ENCODE measurements around the gene NHSL2.
"Not testable (repeated sequence)": the region's sequence is repeated elsewhere in the genome, so short reads cannot be mapped to it uniquely, and the experiment has no call there.

Gene NHSL2

DNA sequence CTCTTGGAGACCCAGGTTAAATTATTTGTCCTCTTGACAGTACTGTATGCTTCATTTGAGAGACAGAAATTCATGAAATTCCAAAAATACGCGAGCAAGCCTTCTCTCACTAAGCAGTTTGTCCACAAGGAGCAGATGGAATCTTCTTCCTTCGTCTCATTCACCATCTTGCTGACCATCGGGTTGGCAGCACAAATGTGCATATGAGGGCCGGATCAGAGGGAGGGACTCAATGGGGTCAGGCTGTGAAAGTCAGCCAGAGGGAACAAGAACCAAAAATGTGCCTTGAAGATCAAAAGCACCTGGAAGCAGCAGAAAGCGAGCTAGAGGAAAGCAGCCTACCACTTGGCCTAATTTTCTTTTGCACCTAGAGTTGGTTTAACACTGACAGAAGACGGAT, 16.4 kb downstream of the NHSL2 start:
- no peak for DNase-seq

DNA sequence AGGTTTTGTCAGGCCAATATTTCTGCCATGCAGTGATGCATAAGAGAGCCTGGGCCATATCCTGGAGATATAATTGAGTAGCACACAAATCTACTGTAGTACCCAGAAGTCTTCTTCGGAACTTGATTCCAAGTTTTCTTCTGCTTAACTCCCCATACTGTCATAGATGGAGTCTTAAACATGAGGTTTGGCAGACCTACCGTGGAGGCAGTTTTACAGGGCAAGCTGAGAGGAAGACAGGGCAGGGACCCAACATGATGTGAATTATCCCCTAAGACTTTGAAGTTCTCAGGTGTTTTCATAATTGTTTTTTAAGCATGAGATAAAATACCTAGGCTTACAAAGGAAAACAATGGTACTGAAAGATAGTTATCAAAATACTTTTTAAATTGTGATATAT, 18.2 kb downstream of the NHSL2 start:
- no peak for DNase-seq

DNA sequence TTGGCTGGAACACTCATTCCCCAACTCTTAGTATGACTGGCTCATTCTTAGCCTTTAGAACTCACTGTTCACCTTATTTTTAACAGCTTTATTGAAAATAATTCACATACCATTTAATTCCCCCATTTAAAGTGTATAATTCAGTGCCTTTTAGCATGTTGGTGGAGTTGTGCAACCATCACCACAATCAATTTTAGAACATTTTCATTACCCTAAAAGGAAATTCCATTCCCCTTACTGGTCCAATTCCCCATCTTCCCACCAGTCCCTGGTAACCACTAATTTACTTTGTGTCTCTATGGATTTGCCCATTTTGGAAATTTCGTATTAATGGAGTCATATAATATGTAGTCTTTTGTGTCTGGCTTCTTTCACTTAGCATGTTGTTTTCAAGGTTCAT, 19.7 kb downstream of the NHSL2 start:
- no peak for DNase-seq

DNA sequence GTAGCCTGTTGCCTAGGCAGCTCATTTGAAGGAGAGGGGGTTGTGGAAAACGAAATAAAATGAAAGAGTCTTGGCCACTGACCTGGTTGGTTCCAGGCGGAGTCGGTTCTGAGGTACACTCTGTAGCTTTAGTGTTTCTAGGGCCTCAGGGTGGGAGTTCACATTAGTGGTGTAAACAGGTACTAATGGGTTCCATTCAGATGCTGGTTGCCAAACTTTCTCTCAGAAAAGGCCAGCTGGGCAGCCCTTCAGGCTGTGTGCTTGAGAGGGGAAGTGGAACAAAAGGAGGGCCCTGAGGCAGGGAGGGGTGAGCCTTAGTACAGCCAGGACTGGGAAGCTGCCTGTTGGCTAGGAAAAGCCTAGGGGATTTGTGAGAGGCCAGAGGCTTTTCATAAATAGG, 24.8 kb downstream of the NHSL2 start:
- no peak for DNase-seq

DNA sequence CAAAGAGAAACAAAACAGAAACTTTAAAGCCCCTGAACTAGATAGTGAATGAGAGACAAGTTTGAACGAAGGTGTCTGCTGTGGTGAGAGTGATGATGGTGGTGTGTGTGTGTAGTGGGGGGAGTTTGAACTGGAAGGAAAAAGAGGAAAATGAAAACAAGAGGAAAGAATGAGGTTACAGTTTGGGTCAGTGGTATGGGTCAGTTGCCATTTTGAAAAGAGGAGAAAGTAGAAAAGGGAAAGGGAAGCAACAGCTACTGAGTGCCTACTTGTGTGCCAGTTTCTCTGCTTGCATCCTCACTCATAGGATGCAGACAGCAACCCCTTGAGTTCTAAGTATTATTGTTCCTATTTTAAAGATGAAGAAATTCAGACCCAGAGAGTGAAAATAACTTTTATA, 26.0 kb downstream of the NHSL2 start:
- DNase-seq: no peak

DNA sequence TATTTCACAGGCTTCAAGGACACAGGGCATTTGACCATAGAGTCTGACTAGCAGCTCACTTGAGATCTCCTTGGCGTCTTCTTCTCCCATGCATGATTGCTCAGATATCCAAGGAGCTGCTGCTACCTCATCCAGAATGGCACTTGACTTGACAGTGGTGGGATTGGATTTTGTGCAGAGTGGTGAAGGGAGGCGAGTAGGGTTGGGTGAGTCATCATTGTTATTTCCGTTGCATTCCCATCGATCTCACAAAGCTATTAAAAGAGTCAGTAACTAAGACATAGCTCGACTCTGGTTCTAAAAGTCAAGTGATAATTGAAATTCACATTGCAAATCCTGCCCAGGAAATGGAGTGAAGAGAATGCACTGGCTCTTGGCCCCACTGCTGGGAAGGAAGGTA, 27.7 kb downstream of the NHSL2 start:
- no peak for DNase-seq

DNA sequence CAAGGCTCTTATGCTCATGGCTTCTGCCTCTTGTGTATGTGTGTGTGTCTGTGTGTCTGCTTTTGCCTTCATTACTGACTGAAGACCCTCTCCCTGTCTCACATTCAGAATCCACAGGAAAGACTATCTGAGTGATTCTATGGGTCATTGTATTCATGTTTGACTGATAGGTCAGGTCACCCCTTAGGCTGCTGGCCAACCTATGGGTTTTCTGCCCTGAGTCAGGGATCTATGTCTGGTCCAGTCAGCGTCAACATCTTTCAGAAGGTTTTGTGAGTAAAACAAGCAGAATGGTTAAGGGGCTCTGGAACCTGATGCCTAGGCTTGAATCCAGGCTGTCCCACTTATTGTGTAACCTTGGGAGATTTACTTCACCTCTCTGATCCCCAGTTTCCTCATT, 30.5 kb downstream of the NHSL2 start:
- DNase-seq: no peak

DNA sequence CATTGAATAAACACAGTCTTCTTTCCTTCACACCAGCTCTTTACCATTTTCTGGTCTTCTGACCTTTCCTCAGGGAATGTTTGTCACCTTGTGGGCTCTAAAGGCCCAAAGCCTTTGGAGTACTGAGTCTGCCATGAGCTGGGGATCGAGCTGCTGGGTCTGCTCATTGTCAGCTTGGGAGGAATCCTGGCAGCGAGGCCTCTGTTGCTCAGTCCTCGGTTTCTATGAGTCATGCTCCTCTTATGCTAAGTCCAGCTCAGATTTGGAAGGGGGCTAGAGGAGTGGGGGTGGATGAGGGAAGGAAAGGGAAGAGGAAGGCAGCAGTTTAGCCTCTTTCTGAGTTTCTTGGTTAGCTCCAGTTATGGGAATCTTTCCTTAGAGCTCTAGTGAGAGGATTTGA, 31.1 kb downstream of the NHSL2 start:
- no peak for DNase-seq

DNA sequence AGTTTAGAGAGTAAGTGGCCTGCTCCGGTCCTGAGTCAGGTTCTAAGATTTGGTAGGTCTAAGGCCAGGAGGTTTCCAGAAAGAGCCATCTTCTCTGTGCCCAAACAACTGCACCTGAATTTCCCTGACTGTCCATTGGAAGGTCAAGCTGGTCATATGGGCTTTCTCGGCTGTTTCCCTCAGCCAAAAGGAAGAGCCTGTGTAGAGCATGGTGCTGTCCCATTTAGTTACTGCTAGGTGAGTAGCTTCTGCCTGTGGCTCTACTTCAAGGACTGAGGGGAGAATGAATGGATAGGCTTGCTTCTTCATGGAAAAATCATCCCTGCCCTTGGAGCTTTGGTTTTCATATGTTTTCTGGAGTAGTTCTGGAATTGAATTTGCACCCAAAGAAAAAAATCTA, 33.7 kb downstream of the NHSL2 start:
- no peak for DNase-seq

DNA sequence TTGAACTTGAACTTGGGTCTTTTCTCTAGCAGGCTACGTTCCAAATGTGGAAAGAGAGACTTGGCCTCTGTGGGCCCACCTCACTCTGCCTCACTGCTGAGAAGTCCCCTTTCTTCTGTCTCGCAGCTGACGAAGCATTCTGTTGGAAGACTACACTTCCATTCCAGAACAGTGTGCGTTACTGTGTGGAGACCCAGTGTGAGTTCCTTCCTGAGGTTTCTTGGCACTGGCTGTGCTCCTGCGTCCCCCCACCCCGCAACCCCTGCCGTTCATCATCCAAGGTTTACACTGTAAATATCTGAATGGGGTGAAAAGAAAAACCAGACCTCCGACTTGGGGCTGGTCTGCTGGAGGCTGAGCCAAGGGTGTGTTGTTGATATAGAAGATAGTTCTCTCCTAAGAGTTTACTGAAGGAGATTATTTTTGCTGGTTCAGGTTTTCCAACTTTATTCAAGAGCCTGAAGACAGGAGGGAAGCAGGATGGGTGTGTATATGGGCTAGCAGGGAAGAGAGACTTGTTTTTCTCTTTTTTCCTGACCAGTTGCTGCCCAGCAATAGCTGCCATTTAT, 34.7 kb downstream of the NHSL2 start:
- no peak for DNase-seq

DNA sequence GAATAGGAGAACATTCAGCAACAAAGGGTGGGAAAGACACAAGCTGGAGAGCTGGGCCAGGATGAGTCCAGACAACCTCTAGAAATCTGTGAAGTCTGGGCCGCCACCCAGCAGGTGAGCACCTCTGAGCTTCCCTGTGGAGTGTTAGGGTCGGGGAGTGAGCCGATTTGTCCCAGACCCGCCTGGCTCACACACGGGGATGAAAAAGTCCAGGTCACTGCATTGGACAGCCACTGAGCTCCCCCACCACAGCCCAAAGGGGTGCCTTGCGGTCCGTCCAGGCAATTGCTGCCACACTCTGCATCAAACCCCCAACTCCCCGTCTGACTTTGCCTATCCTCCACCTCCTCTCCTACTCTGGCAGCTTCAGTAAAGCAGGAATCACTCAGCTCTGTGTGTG, 38.7 kb downstream of the NHSL2 start:
- DNase-seq: no peak

DNA sequence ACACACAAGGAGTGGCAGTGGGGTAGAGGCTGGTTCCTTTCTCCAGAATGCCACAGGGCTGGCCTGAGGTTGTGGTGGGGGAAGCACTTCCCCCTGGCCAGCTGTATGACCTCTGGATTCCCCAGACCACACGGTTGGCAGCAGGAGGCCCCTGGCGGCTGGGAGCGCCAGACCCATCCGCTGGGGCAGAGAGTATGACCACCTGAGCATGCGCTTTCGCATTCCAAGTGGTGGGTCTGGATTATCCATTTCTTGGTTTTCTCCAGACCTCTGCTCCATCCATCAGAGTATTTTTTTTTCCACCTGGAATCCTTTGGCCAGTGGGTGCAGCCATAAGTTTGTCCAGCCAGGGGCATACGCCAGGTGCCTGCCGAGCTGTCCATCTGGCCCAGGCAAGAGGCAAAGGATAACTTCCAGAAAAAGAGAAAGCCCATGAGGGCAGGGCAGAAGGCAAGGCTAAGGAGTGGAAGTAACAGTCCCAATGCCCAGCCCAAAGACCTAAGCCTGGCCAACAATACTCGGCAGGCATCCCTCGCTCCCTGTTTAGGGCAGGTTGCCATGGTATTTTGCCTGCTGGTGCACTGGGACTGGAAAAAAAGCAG, 39.3 kb downstream of the NHSL2 start:
- no peak for DNase-seq

DNA sequence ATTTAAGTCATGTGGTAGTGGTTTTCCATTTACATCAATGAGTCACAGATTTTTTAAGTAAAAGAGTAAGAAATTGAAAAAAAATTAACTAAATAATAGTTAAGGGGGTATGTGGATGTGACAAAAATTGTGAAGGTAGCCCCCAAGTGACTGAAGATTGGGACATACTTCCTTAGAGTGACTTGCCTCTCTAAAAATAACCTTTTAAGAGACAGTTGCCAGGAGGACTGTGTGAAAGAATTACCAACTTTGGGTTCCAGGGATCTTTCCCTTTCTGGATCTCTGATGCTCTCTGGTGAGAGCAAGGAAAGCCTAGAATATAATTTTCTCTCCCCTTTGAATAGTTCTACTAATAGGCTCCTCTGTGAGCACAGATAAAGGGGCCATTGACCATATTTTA, 42.7 kb downstream of the NHSL2 start:
- DNase-seq: no peak

DNA sequence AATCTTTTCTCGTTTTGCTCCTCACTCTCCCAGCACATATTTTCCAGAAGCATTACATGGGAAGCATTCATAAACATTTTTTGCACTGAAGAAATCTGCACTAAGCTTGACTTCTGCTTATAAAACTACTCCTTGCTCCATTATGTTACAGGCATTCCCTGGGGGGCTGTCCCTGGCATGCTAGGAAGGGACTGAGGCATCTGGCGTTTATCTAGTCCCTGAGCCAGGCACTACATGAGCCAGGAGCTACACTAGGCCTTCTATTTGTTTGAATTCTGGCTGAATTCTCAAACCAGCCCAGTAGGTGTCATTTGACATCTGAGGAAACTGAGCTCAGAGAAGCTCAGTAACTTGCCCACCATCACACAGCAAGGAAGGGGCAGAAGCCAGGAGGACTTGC, 43.3 kb downstream of the NHSL2 start:
- DNase-seq: no peak

DNA sequence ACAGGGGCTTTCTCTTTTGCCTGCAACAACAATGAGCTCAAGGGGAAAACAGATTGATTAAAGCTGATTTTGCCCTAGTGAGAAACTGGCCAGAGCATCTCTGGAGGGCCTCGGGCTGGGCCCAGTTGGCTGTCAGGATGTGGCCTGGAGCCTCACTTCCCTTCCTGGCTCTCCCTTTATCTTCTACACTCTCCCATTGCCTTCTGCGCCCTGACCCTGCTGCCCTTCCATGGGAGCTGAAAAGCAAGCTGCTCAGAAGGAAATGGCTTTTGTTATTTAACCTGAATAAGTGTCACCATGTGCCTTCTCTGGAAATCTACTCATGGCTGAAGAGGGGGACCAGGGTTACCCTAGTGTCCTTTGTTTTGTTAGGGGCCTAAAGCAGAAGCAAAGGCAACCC, 43.8 kb downstream of the NHSL2 start:
- DNase-seq: no peak

DNA sequence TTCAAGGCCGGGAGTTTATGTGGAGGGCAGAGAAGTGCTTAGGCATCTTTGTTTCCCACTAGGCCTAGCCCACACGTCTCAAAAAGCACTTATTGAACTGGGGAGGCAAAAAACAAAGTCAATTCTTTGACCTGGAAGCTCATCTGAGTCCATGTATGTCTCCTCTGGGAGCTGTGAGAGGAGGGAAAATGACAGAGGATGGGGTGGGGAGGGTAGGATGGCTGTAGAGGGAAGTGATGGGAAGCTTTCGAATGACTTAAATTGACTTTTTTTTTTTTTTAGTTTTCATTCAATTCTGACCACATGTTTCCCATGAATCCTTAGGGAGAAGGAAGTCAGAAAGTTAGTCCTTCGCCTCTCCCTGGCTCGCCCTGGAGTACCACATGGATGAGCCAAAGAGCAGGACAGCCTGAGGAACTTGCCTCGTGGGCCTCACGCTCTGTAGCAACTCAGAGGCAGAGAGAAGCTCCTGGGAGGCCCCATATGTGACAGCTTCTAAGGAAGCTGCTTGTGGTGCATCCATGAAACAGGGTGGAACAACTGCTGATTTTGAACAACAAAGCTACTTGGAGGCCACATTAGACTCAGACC, 45.0 kb downstream of the NHSL2 start:
- no peak for DNase-seq

DNA sequence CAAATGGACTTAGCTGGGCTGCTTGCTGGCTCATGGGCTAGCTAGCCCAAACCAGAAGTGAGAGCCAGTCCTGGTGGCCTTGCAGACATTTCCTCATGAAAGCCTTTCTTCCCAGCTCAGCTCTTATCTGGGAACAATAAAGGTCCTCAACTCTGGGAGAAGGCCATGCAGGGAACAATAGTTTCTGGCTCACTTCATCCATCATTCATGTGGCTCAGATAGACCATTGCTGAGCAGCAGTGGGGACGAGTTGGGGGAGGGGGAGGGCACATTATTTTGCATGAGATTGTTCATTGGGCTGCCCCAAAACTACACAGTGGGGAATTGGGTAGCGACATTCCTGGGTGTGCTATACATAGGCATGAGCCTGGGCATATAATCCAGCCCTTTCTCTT, 47.6 kb downstream of the NHSL2 start:
- DNase-seq: no peak

DNA sequence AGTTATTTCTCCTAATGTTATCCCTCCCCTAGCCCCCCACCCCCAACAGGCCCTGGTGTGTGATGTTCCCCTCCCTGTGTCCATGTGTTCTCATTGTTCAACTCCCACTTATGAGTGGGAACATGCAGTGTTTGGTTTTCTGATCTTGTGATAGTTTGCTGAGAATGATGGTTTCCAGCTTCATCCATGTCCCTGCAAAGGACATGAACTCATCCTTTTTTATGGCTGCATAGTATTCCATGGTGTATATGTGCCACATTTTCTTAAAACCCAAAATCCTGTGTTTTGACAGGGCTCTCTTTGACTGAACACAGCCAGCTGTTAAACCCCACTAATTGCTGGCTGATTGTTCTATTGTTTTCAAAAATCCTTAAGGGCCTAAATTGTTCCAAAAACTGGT, 53.5 kb downstream of the NHSL2 start:
- DNase-seq: not testable (repeated sequence)

DNA sequence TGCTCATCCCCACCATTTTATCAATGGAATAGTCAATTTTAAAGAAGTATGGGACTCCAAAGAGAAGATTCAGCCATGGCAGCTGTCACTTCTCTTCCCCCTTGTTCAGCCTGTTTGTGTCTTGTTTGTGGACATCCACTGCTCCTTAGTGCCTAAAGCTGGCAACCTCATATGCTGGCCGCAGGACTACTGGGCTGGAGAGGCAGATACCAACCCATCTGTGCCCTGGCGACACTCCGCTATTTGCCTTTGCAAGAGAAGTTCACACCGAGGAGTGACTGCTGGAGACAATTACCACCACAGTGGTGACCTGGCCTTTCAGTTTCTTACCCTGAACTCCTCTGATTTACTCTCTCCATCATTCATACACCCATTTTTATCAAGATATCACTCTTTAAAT, 64.3 kb downstream of the NHSL2 start:
- no peak for DNase-seq

DNA sequence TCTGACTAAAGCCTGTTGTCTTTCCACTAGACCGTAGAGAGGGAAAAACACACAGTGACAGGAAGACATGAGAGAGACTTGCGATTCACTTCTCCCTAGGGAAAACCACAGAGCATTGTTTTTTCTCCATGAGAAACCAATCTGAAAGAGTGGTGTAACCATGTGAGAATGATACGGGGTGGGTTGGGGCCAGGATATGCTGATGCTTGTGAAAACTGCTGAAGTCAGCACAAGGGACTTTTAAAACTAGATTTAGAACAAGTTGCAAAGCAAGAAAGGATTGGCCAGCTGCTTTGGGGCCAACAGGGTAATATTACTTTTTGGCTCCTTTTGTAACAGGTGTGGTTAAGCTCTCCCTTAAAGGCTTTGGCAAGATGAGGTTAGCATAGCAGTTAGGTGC, 66.1 kb downstream of the NHSL2 start:
- no peak for DNase-seq

DNA sequence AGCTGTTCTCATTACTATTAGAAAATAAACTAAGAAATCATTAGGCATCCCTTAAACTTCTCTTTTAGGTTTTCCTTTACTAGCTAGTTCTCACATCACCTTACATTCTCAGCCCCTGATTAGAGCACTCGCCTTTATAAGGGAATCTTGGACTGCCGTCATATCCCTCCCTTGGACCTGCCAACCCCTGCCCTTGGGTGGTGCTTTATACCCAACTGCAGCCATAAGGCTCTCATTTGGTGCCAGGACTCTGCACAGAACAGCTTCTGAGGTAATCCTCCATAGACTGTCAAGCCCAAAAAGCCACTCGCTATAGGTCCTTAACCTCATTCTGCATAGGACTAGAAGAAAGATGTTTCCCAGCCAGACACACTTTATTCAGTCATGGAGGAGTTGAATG, 67.5 kb downstream of the NHSL2 start:
- no peak for DNase-seq

DNA sequence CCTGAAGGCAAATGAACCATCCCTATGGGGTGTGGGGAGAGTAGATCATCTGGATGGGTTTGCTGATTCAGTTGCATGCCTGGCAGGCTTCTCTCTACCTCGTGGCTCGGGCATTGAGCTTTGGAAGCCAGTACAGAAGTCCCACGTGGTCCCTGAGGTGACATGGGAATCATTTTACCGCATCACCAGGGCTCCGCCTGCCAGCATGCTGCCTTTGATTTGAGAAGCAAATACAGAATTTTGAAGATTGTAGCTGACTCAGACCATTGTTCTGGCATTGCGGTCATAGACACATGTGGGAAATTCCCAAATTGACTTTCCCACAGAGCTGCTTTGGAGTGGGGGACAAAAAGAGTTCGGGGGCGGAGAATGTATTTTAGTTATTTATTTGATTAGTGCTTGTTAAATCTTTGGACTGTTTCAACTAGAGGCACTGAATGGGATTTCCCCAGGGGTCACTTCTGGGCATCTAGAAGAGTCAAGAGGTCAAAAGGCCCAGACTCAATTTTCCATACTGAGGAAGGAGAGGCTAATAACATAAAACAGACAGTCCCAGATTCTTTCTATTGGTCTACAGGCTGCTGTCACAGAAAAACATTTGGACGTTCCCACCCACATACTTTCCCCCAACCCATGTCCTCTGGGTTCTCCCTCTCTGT, 79.3 kb downstream of the NHSL2 start:
- no peak for DNase-seq

DNA sequence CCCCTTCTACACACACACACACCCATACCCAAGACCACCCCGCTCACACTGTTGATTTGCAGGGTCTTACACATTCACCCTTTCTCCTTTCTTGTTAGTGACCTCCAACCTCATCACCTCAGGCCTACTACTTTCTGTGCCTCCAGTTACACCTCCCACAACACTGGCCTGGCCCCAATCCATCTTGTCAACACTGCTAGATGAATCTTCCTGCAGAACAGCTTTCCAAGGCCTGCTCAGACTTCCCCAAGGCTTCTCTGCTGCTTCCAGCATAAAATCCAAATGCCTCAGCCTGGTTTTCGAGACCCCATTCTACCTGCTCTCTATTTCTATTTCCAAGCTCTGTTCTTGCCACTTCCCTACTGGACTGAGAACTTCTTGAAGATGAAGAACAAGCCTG, 79.9 kb downstream of the NHSL2 start:
- DNase-seq: no peak

DNA sequence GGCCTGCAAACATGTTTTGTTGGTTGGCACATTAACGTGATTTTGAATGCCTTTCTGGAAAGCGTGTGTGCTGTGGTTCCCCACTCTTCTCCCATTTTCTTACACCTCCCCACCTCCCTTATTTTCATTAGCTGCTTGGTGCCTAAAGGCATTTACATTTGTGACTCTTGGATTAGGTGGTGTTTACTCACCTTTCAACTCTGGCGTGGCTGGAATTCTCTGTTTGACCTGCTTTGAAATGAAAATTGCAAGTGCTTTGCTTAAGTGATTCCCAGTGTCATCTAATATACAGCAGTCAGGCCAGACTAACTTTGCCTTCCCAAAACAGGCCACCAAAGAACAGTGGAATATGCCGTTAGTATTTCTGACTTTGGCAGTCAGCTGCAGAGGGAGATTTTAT, 80.5 kb downstream of the NHSL2 start:
- DNase-seq: no peak

DNA sequence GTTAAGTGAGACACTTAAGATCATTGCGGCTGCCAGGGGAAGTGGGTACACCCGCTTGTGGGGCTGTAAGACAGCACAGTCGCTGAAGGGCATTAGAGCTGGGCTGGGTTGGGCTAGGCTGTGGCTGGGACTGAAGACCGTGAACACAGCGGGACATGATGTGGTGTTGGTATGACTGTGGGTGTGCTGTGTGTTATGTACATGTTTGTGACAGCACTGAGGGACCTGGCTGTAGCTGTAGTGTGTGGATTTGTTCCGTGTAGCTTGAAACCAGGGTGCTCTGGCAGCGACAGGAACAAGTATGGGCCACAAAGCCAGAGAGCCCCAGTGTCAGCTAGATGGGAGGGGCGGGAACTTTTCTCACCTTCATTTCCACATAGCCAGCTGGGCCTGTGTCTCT, 82.1 kb downstream of the NHSL2 start:
- no peak for DNase-seq
